Prostate gland (tissue), 2 donors: ENCODE measurements around the gene LOC101059915.

ENCODE experiments used
- CTCF ChIP-seq, 4 experiments: fragments of 200-600 bp in 2 of 4; fragments of 450-650 bp in 2 of 4; sonication (generic) in 2 of 4; IDR thresholded peaks; 1 replicate in 3 of 4; 2 replicates in 1 of 4; pipeline ENCODE4 v1.5.1; 2016 to 2019; ENCODE audit warnings: antibody characterized with exemption in 4 of 4, mild to moderate bottlenecking in 2 of 4, moderate library complexity in 2 of 4
- POLR2A ChIP-seq: fragments of 450-650 bp; IDR thresholded peaks from one replicate; pipeline ENCODE4 v1.6.1; 2016; ENCODE audit warnings: antibody characterized with exemption, mild to moderate bottlenecking
- POLR2AphosphoS5 ChIP-seq: sonication (generic); formaldehyde crosslinking; IDR thresholded peaks from one replicate; pipeline ENCODE4 v1.6.1; 2017; ENCODE audit warnings: antibody characterized with exemption

GRCh38 chrX:71667328-71668247 is at the start of gene LOC101059915:
- TF ChIP-seq CTCF (IDR thresholded peaks at IDR 0.05) = no peak
- TF ChIP-seq POLR2A = no peak
- no peak for TF ChIP-seq POLR2AphosphoS5
